Brain microvascular endothelial cell (primary cell): ENCODE results near the gene ZNF722.

ENCODE experiments used
- DNase-seq: peaks from one replicate; pipeline ENCODE4 v3.0.0-alpha.2; 2020
- H3K27ac ChIP-seq: fragments of 250-450 bp; sonication (Bioruptor Pico); 2 replicates; pipeline ENCODE4 v1.5.1; 2020; ENCODE audit warnings: mild to moderate bottlenecking, moderate library complexity
- H3K27me3 ChIP-seq: fragments of 250-450 bp; sonication (Bioruptor Pico); replicated peaks from 2 replicates; pipeline ENCODE4 v1.5.1; 2020; ENCODE audit warnings: mild to moderate bottlenecking
- H3K36me3 ChIP-seq: fragments of 250-450 bp; sonication (Bioruptor Pico); replicated peaks from 2 replicates; pipeline ENCODE4 v1.5.1; 2020; ENCODE audit warnings: mild to moderate bottlenecking
- H3K4me3 ChIP-seq: 2 replicates; pipeline ENCODE4 v1.5.1; 2011; ENCODE audit warnings: low read depth, mild to moderate bottlenecking, control low read depth, low read length, moderate library complexity
- in situ Hi-C: cut with HindIII; loops from 2 replicates; pipeline ENCODE4 v1.10.0; 2017; ENCODE audit warnings: low sequenced_read_pairs, low pct_ligation_motif_present
- TF ChIP-seq, protein P1 (sequence below): IDR thresholded peaks from 2 replicates; pipeline ENCODE4 v1.5.1; 2011; ENCODE audit warnings: low read depth, mild to moderate bottlenecking, moderate library complexity, low read length, control low read depth, inconsistent platforms; ENCODE audit errors: missing control alignments

The ZNF722 gene

DNA sequence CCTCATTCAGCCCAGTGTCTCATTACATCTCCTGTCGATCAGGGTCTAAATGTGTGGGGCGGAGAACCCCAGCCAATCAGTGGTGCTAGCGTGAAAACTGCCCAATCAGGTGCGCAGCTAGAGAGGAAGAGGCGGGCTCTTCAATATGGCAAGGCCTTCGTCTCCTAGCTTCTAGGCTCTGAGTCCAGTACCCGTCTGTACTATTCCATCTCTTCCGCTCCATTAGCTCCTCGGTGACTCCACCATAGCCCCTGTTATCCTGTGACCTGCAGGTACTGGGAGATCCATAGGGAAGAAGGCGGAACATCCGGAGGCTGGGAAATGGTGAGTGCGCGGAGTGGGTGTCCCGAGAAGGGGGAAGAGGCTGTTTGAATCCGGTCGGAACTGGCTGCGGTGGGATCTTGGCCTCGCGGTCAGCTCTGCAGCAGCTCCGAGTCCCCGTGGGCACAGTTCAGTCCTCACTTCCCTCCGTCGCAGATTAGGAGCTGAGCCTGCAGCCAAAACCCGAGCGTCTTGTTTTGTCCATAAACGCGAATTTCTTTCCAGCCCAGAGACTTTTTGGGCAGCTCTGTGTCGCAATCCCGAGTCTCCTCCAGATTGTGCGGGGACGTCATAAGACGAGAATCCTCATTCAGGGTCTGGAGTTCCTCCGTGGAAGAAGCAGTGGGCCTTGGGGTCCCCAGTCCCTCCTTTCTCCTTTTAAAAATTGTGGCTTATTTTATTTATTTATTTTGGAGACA is 46.8 kb downstream of the ZNF722 start, which contains the start of gene ZNF727:
ZNF727 (plus strand) TSS at position 134 of the 740 bp plus-strand sequence; CDS start at position 322, 188 bp downstream.
- Histone ChIP-seq H3K36me3 (no peaks in the 10 kb centered on the region), H3K27me3 (no peaks in the 10 kb centered on the region), H3K4me3 (no peak within 1 kb of the TSS), H3K27ac (no peak within 1 kb of the TSS)
- no peak for DNase-seq
- in situ Hi-C loops, result no loop called here
- TF ChIP-seq, protein P1, sequence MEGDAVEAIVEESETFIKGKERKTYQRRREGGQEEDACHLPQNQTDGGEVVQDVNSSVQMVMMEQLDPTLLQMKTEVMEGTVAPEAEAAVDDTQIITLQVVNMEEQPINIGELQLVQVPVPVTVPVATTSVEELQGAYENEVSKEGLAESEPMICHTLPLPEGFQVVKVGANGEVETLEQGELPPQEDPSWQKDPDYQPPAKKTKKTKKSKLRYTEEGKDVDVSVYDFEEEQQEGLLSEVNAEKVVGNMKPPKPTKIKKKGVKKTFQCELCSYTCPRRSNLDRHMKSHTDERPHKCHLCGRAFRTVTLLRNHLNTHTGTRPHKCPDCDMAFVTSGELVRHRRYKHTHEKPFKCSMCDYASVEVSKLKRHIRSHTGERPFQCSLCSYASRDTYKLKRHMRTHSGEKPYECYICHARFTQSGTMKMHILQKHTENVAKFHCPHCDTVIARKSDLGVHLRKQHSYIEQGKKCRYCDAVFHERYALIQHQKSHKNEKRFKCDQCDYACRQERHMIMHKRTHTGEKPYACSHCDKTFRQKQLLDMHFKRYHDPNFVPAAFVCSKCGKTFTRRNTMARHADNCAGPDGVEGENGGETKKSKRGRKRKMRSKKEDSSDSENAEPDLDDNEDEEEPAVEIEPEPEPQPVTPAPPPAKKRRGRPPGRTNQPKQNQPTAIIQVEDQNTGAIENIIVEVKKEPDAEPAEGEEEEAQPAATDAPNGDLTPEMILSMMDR, result no peak

DNA sequence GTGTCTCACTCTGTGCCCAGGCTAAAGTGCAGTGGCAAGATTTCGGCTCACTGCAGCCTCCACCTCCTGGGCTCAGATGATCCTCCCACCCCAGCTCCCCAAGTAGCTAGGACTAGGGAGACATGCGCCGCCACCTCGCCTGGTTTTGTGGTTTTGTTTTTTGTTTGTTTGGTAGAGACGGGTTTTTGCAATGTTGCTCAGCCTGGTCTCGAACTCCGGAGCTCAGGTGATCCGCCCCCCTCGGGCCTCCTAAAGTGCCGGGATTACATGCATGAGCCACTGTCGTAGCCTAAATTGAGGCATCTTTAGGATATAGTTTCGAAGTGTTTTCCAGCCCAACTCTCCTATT is 47.4 kb downstream of the ZNF722 start:
- Histone ChIP-seq H3K27ac (no peak overlapping the region), H3K4me3 (no peak overlapping the region), H3K36me3 (no peaks in the 10 kb centered on the region), H3K27me3 (no peaks in the 10 kb centered on the region)
- DNase-seq, result no peak
- TF ChIP-seq, protein P1, result no peak
- in situ Hi-C loops, result no loop called here
